H1 (cell line): Measurements from ENCODE around the gene ATAD3B. TPM values are rescaled to one million over a fixed set of nuclear protein-coding genes. Genes with fewer than 3 reads are reported as not detected.

Source experiments
- CTCF ChIA-PET: fragments of 300-600 bp; sonication (Branson Sonifier 250); formaldehyde crosslinking; loops from one replicate; lab custom pipeline; 2021; ENCODE audit not compliant: partially characterized antibody; lab: Charles Lee
- POLR2A ChIA-PET: fragments of 300-600 bp; sonication (Branson Sonifier 250); formaldehyde crosslinking; loops from one replicate; lab custom pipeline; 2021; ENCODE audit warnings: inconsistent platforms; ENCODE audit not compliant: partially characterized antibody; lab: Charles Lee
- DNase-seq, 2 experiments: peaks; one replicate each; pipeline versions ENCODE4 v3.0.0 to v3.0.0-alpha.2; 2010 to 2022; ENCODE audit warnings: low spot score in 2 of 2, low read depth in 1 of 2, mixed read lengths in 1 of 2
- FAIRE-seq: peaks from 2 replicates; lab custom pipeline; 2011; peaks lifted over from hg19 to GRCh38; lab: Jason Lieb, UNC
- H2AFZ ChIP-seq: 2 replicates; pipeline ENCODE4 v1.8.1; 2012; ENCODE audit warnings: low read length, inconsistent platforms
- H2AK5ac ChIP-seq: 2 replicates; pipeline ENCODE4 v1.6.1; 2013; ENCODE audit warnings: low read depth, low read length
- H2BK120ac ChIP-seq: replicated peaks from 2 replicates; pipeline ENCODE3; 2013; ENCODE audit warnings: low read depth, low read length, inconsistent platforms
- H2BK12ac ChIP-seq: 2 replicates; pipeline ENCODE4 v1.6.1; 2013; ENCODE audit warnings: low read depth, low read length
- H2BK15ac ChIP-seq: 2 replicates; pipeline ENCODE4 v1.6.1; 2013; ENCODE audit warnings: low read length
- H2BK20ac ChIP-seq: 2 replicates; pipeline ENCODE4 v1.6.1; 2013; ENCODE audit warnings: low read length
- H2BK5ac ChIP-seq: 2 replicates; pipeline ENCODE4 v1.6.1; 2013; ENCODE audit warnings: low read depth, low read length
- H3K14ac ChIP-seq: 2 replicates; pipeline ENCODE4 v1.6.1; 2013; ENCODE audit warnings: inconsistent platforms; ENCODE audit not compliant: insufficient read length
- H3K18ac ChIP-seq: 2 replicates; pipeline ENCODE4 v1.6.1; 2013; ENCODE audit warnings: low read length; ENCODE audit errors: extremely low read depth
- H3K23ac ChIP-seq: 2 replicates; pipeline ENCODE4 v1.6.1; 2013; ENCODE audit warnings: inconsistent platforms; ENCODE audit not compliant: insufficient read length
- H3K23me2 ChIP-seq: 2 replicates; pipeline ENCODE4 v1.6.1; 2013; ENCODE audit warnings: low read depth, low read length
- H3K27ac ChIP-seq: 2 replicates; pipeline ENCODE4 v1.6.1; 2011; ENCODE audit warnings: low read depth, low read length, inconsistent platforms
- H3K27me3 ChIP-seq, 4 experiments: replicated peaks in 1 of 4; 1 replicate in 1 of 4; 2 replicates in 3 of 4; pipeline versions ENCODE4 v1.6.1 to v1.8.1; 2011 to 2013; ENCODE audit warnings: low read length in 3 of 4, mild to moderate bottlenecking in 3 of 4, inconsistent platforms in 2 of 4, mixed read lengths in 2 of 4, moderate library complexity in 1 of 4; ENCODE audit not compliant: control insufficient read depth in 3 of 4, insufficient read depth in 3 of 4; ENCODE audit errors: extremely low read depth in 1 of 4
- H3K36me3 ChIP-seq, 4 experiments: 2 replicates each; pipeline versions ENCODE4 v1.6.1 to v1.8.1; 2011 to 2013; ENCODE audit warnings: mild to moderate bottlenecking in 4 of 4, low read length in 3 of 4, moderate library complexity in 2 of 4, control low read depth in 1 of 4, inconsistent platforms in 1 of 4; ENCODE audit not compliant: insufficient read depth in 4 of 4, control insufficient read depth in 2 of 4
- H3K4ac ChIP-seq: replicated peaks from 2 replicates; pipeline ENCODE3; 2013; ENCODE audit warnings: low read length, low read depth, mixed read lengths, inconsistent platforms; ENCODE audit not compliant: insufficient read length
- H3K4me1 ChIP-seq, 4 experiments: replicated peaks in 1 of 4; 1 replicate in 1 of 4; 2 replicates in 3 of 4; pipeline versions ENCODE4 v1.6.1 to v1.8.1; 2011 to 2013; ENCODE audit warnings: low read length in 3 of 4, inconsistent platforms in 2 of 4, mixed read lengths in 1 of 4; ENCODE audit not compliant: insufficient read depth in 4 of 4, control insufficient read depth in 3 of 4
- H3K4me2 ChIP-seq, 2 experiments: 2 replicates each; pipeline versions ENCODE4 v1.6.1 to v1.8.1; 2011 to 2013; ENCODE audit warnings: low read depth in 2 of 2, low read length in 2 of 2, control low read depth in 1 of 2, inconsistent platforms in 1 of 2, mild to moderate bottlenecking in 1 of 2; ENCODE audit not compliant: insufficient read depth in 1 of 2
- H3K4me3 ChIP-seq, 4 experiments: fragments of 200-600, 300-600 bp in 1 of 4; sonication (generic), shearing (Covaris generic), sonication (Bioruptor Twin) in 1 of 4; 2 replicates each; pipeline versions ENCODE4 v1.5.1 to v1.8.1; 2011 to 2016; ENCODE audit warnings: low read length in 4 of 4, low read depth in 3 of 4, control low read depth in 2 of 4, inconsistent platforms in 2 of 4, mild to moderate bottlenecking in 2 of 4, mixed read lengths in 1 of 4, moderate library complexity in 1 of 4; ENCODE audit not compliant: insufficient read depth in 2 of 4; ENCODE audit errors: extremely low read depth in 1 of 4
- H3K56ac ChIP-seq: replicated peaks from 2 replicates; pipeline ENCODE3; 2013; ENCODE audit warnings: low read depth, mild to moderate bottlenecking, mixed read lengths, low read length, inconsistent platforms; ENCODE audit not compliant: insufficient read length
- H3K79me1 ChIP-seq: 2 replicates; pipeline ENCODE4 v1.6.1; 2013; ENCODE audit warnings: low read depth, low read length, control low read depth
- H3K79me2 ChIP-seq, 2 experiments: 2 replicates each; pipeline versions ENCODE4 v1.6.1 to v1.8.1; 2012 to 2013; ENCODE audit warnings: low read length in 2 of 2, mild to moderate bottlenecking in 2 of 2, inconsistent platforms in 1 of 2; ENCODE audit not compliant: insufficient read depth in 2 of 2, control insufficient read depth in 1 of 2
- H3K9ac ChIP-seq, 4 experiments: replicated peaks in 1 of 4; 1 replicate in 1 of 4; 2 replicates in 3 of 4; pipeline versions ENCODE4 v1.6.1 to v1.8.1; 2011 to 2013; ENCODE audit warnings: low read depth in 3 of 4, low read length in 3 of 4, control low read depth in 2 of 4, mild to moderate bottlenecking in 2 of 4, moderate library complexity in 2 of 4, inconsistent platforms in 1 of 4; ENCODE audit errors: extremely low read depth in 1 of 4
- H3K9me3 ChIP-seq, 2 experiments: 2 replicates each; pipeline versions ENCODE4 v1.6.1 to v1.8.1; 2012 to 2013; ENCODE audit warnings: mild to moderate bottlenecking in 2 of 2, moderate library complexity in 2 of 2, control low read depth in 1 of 2, inconsistent platforms in 1 of 2, low read depth in 1 of 2, low read length in 1 of 2, mixed read lengths in 1 of 2; ENCODE audit not compliant: insufficient read depth in 2 of 2
- H4K20me1 ChIP-seq, 2 experiments: replicated peaks in 1 of 2; 2 replicates each; pipeline versions ENCODE3 to v1.8.1; 2011 to 2013; ENCODE audit warnings: inconsistent platforms in 2 of 2, low read length in 2 of 2, mild to moderate bottlenecking in 1 of 2; ENCODE audit not compliant: insufficient read depth in 2 of 2, control insufficient read depth in 1 of 2
- H4K5ac ChIP-seq: 2 replicates; pipeline ENCODE4 v1.6.1; 2013; ENCODE audit warnings: low read length, low read depth, mixed read lengths, inconsistent platforms; ENCODE audit not compliant: insufficient read length
- H4K8ac ChIP-seq: 2 replicates; pipeline ENCODE4 v1.8.0; 2013; ENCODE audit warnings: mild to moderate bottlenecking, moderate library complexity, low read length, inconsistent platforms; ENCODE audit not compliant: insufficient read depth; ENCODE audit errors: extremely low read depth
- H4K91ac ChIP-seq: replicated peaks from 2 replicates; pipeline ENCODE3; 2013; ENCODE audit warnings: low read length, mixed read lengths, inconsistent platforms; ENCODE audit not compliant: insufficient read length
- BRCA1 ChIP-seq: IDR thresholded peaks from 2 replicates; pipeline ENCODE4 v1.6.1; 2012; ENCODE audit warnings: low read depth, low read length, improper control_type of control experiment
- TEAD4 ChIP-seq: IDR thresholded peaks from 2 replicates; pipeline ENCODE4 v1.6.1; 2012; ENCODE audit warnings: low read depth, low read length, inconsistent platforms, mixed read lengths
- whole genome bisulfite sequencing, 2 experiments: shearing (Covaris generic) in 1 of 2; methylation state at CpG; one replicate each; pipeline versions ENCODE4 v1.1.6 to v1.1.7; 2013 to 2015; ENCODE audit warnings: low lambda C conversion rate in 2 of 2, mixed read lengths in 2 of 2, inconsistent platforms in 1 of 2, low coverage in 1 of 2, missing lambda C conversion rate in 1 of 2; ENCODE audit not compliant: insufficient replicate concordance in 2 of 2, insufficient coverage in 1 of 2, insufficient read length in 1 of 2; ENCODE audit errors: extremely low coverage in 1 of 2, missing lambda C conversion rate in 1 of 2; 5-methylcytosine and 5-hydroxymethylcytosine counted together
- polyA plus RNA-seq, 7 experiments: library from polyadenylated mRNA; depleted of rRNA in 3 of 7; stranded (reverse) in 5 of 7; unstranded in 2 of 7; fragments of >200 nt in 5 of 7; fragments of 200-250 nt in 2 of 7; gene quantifications; 1 replicate in 5 of 7; 2 replicates in 1 of 7; 4 replicates in 1 of 7; pipeline versions ENCODE4 v1.2.1 to v1.2.3, GENCODE V29; 2011 to 2013; ENCODE audit warnings: missing spikeins in 2 of 7, mixed read lengths in 2 of 7
- total RNA-seq: library from RNA; stranded (reverse); fragmentation: NEBNext Ultra II Directional; extraction: Animal tissue kit (Norgen Biotek cat#: 25700); gene quantifications from 2 replicates; pipeline ENCODE4 v1.2.1, GENCODE V29; 2021

Gene ATAD3B
- total and polyA plus RNA-seq, 2 of the 8 experiments (the other 6 are each of a cell fraction or from before 2014, with no cell fraction given) = 31.3 to 63.0 TPM

DNA sequence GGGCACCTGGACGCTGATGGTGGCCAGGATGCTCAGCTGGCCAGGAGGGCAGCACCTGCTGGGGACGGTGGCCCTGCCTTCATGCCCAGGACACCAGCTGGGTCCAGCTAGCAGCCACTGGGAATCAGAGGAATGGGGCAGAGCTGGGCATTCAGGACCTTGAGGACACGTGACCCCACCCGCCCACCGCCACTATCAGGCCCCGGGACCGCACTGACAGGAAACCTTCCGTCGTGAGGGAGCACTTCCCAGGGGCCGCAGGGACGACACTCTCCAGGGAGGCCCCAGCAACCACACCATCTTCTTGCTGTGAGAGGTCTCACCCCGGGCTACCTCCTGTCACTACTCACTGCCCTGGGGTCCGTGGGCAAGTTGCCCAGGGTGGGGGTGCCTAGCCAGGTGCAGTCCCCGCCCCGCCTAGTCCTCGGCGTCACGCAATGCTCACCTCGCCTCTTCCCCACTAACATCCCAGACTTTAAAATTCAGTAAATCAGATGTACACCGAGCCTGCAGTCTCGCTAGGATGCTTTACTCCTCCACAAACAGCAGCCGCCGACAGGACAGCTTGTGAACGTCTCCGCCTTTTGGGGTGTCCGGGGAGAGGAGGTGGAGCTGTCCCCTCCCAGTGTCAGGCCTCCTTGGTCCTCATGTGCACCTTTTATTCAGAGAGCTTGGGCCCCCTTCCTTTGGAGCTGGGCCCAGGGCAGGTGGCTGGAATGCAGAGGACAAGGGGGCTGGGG lies 31.1 kb upstream of the ATAD3B start:
- peaks cover 6% of the 10 kb centered on the region; the same call in 1 of the 2 replicates for H3K23me2 ChIP-seq
- CTCF ChIA-PET = interaction anchor here (0.7 to 4.3 kb wide), 24 partner anchors 10 to 182 kb away, joined by 3 to 36 read pairs (median 5); partner anchors contain the start of genes CCNL2 and MRPL20
- H3K4me2 ChIP-seq = no peak overlapping the region
- no peak overlapping the region for H3K18ac ChIP-seq
- H3K56ac ChIP-seq = no peak overlapping the region
- no peak overlapping the region for H2AFZ ChIP-seq
- no peaks in the 10 kb centered on the region for H3K79me1 ChIP-seq
- 0 out of 2 replicates have a peak overlapping the region, but pooled peaks have one; percentile 27 for H2BK12ac ChIP-seq
- H4K20me1 ChIP-seq = peaks cover 4 to 7% of the 10 kb centered on the region in 2 experiments
- no peaks in the 10 kb centered on the region for H3K9me3 ChIP-seq
- H2BK20ac ChIP-seq = no peak overlapping the region
- H3K36me3 ChIP-seq = peaks cover 0 to 7% (median 0%) of the 10 kb centered on the region in 4 experiments; a peak in 1 of 8 replicates
- H3K4ac ChIP-seq = no peak overlapping the region
- H4K91ac ChIP-seq = no peak overlapping the region
- WGBS, 2 experiments = 92% methylated on average over 26 of the region's 26 CpGs; no CpG with 5 or more reads in 1 of the 2 experiments
- H3K79me2 ChIP-seq = peaks cover 0 to 8% of the 10 kb centered on the region in 2 experiments; a peak in 1 of 4 replicates
- peak overlapping the region; percentile 71; the same call in 1 of the 2 replicates for H4K8ac ChIP-seq
- no peak for DNase-seq
- no peak overlapping the region for H3K23ac ChIP-seq
- no peak overlapping the region for H2BK15ac ChIP-seq
- no peak for FAIRE-seq
- POLR2A ChIA-PET = interaction anchor here (0.6 to 22.9 kb wide), 11 partner anchors 8 to 115 kb away, joined by 3 to 515 read pairs (median 3); partner anchors contain the start of genes AURKAIP1, CCNL2 and MRPL20
- H3K9ac ChIP-seq = no peak overlapping the region
- H3K27me3 ChIP-seq = peaks cover 0 to 3% (median 0%) of the 10 kb centered on the region in 4 experiments; a peak in 2 of 7 replicates
- peaks cover 0 to 7% (median 5%) of the 10 kb centered on the region in 4 experiments; a peak in 5 of 7 replicates for H3K4me1 ChIP-seq
- TF ChIP-seq BRCA1 = no peak
- peak; percentile 42; the same call in 1 of the 2 replicates for TF ChIP-seq TEAD4
- H3K4me3 ChIP-seq = no peak overlapping the region
- no peak overlapping the region for H3K27ac ChIP-seq
- no peak overlapping the region; the same call in 1 of the 2 replicates for H2AK5ac ChIP-seq
- no peak overlapping the region for H2BK120ac ChIP-seq
- no peak overlapping the region for H4K5ac ChIP-seq
- H3K14ac ChIP-seq = no peak overlapping the region
- no peak overlapping the region for H2BK5ac ChIP-seq
